Measurements from ENCODE around the gene DHDH.
"Not testable (repeated sequence)": the region's sequence is repeated elsewhere in the genome, so short reads cannot be mapped to it uniquely, and the experiment has no call there.

Gene DHDH

GRCh38 chr19:48915757-48916156, 17.7 kb upstream of the DHDH start:
- DNase-seq (ENCODE audit: low read depth in 2 of 2, low spot score in 1 of 2) = no peak

GRCh38 chr19:48918071-48918470, 15.4 kb upstream of the DHDH start:
- no peak for DNase-seq (ENCODE audit: low read depth in 2 of 2, low spot score in 1 of 2)

- DNase-seq (ENCODE audit: low read depth in 2 of 2, low spot score in 1 of 2) = no peak
Observed at GRCh38 chr19:48918801-48919247, 14.7 kb upstream of the DHDH start.

- DNase-seq (ENCODE audit: low read depth in 2 of 2, low spot score in 1 of 2) = not testable (repeated sequence)
Observed at GRCh38 chr19:48919271-48919670, 14.2 kb upstream of the DHDH start.

- no peak for DNase-seq (ENCODE audit: low read depth in 2 of 2, low spot score in 1 of 2)
Observed at GRCh38 chr19:48920949-48921348, 12.6 kb upstream of the DHDH start.

GRCh38 chr19:48921721-48922500, 11.6 kb upstream of the DHDH start:
- no peak for DNase-seq (ENCODE audit: low read depth in 2 of 2, low spot score in 1 of 2)

- DNase-seq (ENCODE audit: low read depth in 2 of 2, low spot score in 1 of 2) = no peak
Observed at GRCh38 chr19:48922548-48923490, 10.7 kb upstream of the DHDH start.

GRCh38 chr19:48925240-48925843, 8.2 kb upstream of the DHDH start:
- DNase-seq (ENCODE audit: low read depth in 2 of 2, low spot score in 1 of 2) = no peak

- DNase-seq (ENCODE audit: low read depth in 2 of 2, low spot score in 1 of 2) = not testable (repeated sequence)
Observed at GRCh38 chr19:48925890-48926289, 7.6 kb upstream of the DHDH start.

GRCh38 chr19:48926909-48927308, 6.6 kb upstream of the DHDH start:
- no peak for DNase-seq (ENCODE audit: low read depth in 2 of 2, low spot score in 1 of 2)

GRCh38 chr19:48927692-48928091, 5.8 kb upstream of the DHDH start:
- DNase-seq (ENCODE audit: low read depth in 2 of 2, low spot score in 1 of 2) = not testable (repeated sequence)

GRCh38 chr19:48928164-48929025, 5.1 kb upstream of the DHDH start:
- no peak for DNase-seq (ENCODE audit: low read depth in 2 of 2, low spot score in 1 of 2)

- no peak for DNase-seq (ENCODE audit: low read depth in 2 of 2, low spot score in 1 of 2)
Observed at GRCh38 chr19:48934837-48935236, 1.3 kb downstream of the DHDH start.

- DNase-seq (ENCODE audit: low read depth in 2 of 2, low spot score in 1 of 2) = no peak
Observed at GRCh38 chr19:48935864-48936263, 2.4 kb downstream of the DHDH start.

GRCh38 chr19:48938256-48938655, 4.8 kb downstream of the DHDH start:
- DNase-seq (ENCODE audit: low read depth in 2 of 2, low spot score in 1 of 2) = no peak

GRCh38 chr19:48940902-48941301, 7.4 kb downstream of the DHDH start:
- no peak for DNase-seq (ENCODE audit: low read depth in 2 of 2, low spot score in 1 of 2)

- no peak for DNase-seq (ENCODE audit: low read depth in 2 of 2, low spot score in 1 of 2)
Observed at GRCh38 chr19:48943081-48943480, 9.6 kb downstream of the DHDH start.

GRCh38 chr19:48945415-48945814, 11.9 kb downstream of the DHDH start:
- no peak for DNase-seq (ENCODE audit: low read depth in 2 of 2, low spot score in 1 of 2)

GRCh38 chr19:48945817-48946216, 12.3 kb downstream of the DHDH start:
- DNase-seq (ENCODE audit: low read depth in 2 of 2, low spot score in 1 of 2) = no peak

- no peak for DNase-seq (ENCODE audit: low read depth in 2 of 2, low spot score in 1 of 2)
Observed at GRCh38 chr19:48946463-48947257, 13.2 kb downstream of the DHDH start.

Data from stimulated activated CD8-positive, alpha-beta memory T cell treated with anti-CD3 and anti-CD28 coated beads, Interleukin-4, amount 100 ng/mL, for 4 hours (primary cell).